Measurements from ENCODE around the gene SSH2. TPM values are rescaled to one million over a fixed set of nuclear protein-coding genes. Genes with fewer than 3 reads are reported as not detected.

Gene SSH2
- total and polyA plus RNA-seq, 2 of the 13 experiments (the other 11 are each of a cell fraction or from before 2014, with no cell fraction given), result 6.0 to 6.4 TPM

DNA sequence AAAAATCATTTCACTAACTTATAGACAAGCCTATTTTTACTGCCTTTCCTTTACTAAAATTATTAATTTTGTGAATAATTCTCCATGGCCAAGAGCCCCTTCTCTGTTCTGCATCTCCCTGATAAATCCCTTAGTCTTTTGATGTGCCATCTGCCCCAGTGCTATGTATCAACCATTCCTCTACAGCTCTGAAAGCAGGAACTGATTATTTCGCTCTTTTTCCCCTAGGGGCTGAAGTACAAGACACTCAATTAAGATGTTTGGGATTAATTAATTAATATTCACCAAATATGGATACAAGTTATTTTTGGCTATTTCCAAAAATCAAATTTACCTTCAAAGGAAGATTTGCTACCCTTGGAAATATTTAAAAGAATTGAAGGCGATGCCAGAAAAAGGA lies 26.6 kb downstream of the SSH2 start:
- DNase-seq (ENCODE audit: low spot score) (no peak), FAIRE-seq (no peak), ATAC-seq (no peak)
- Histone ChIP-seq H3K4me3 (replicated peaks in 1 of 3; ENCODE audit: insufficient read depth in 1 of 3, low read depth in 2 of 3, low read length in 3 of 3) (no peak overlapping the region), H3K79me2 (ENCODE audit: insufficient read depth, low read length) (peaks cover 3% of the 10 kb centered on the region), H3K27me3 (ENCODE audit: control insufficient read depth in 1 of 2, insufficient read depth in 2 of 2, low read length in 2 of 2) (no peaks in the 10 kb centered on the region), H3K9ac (ENCODE audit: insufficient read depth, low read depth, low read length) (no peak overlapping the region), H3K36me3 (replicated peaks in 1 of 2; ENCODE audit: control insufficient read depth in 1 of 2, insufficient read depth in 2 of 2, low read length in 2 of 2) (no peaks in the 10 kb centered on the region), H4K20me1 (ENCODE audit: insufficient read depth, low read length) (no peaks in the 10 kb centered on the region; the same call in 1 of the 2 replicates), H3K9me3 (ENCODE audit: low read length) (no peaks in the 10 kb centered on the region), H3K4me1 (ENCODE audit: insufficient read depth, low read length) (no peaks in the 10 kb centered on the region), H3K4me2 (ENCODE audit: low read depth, low read length) (no peak overlapping the region), H2AFZ (ENCODE audit: low read length) (no peak overlapping the region), H3K27ac (ENCODE audit: extremely low read length, insufficient read depth, low read length) (no peak overlapping the region)
- ChIA-PET POLR2A (no interaction called here), CTCF (ENCODE audit: low intra/inter-chr PET ratio, low total read pairs) (no interaction called here)
- WGBS (ENCODE audit: low lambda C conversion rate), result 96% methylated on average over 2 of the region's 2 CpGs
- intact Hi-C loops (cut with micrococcal nuclease; ENCODE audit: unreplicated experiment), result no loop called here
- in situ Hi-C loops (cut with HindIII; ENCODE audit: extremely low pct_ligation_motif_present, low pct_unique_long_range_greater_than_20kb), result no loop called here
- BruUV-seq (replicated peaks), result no TSS peak
- no peak for TF ChIP-seq RXRB (CRISPR knock-in tag; IDR thresholded peaks at IDR 0.05; ENCODE audit: borderline replicate concordance)
- TF ChIP-seq CCAR2 (optimal IDR thresholded peaks at IDR 0.05; ENCODE audit: low read depth, low read length), result no peak
- no peak for TF ChIP-seq NFKBIZ (CRISPR knock-in tag; IDR thresholded peaks at IDR 0.05)
- TF ChIP-seq ZNF282 (IDR thresholded peaks at IDR 0.05; ENCODE audit: partially characterized antibody), result no peak
- TF ChIP-seq RFXAP (CRISPR knock-in tag; IDR thresholded peaks at IDR 0.05; ENCODE audit: borderline replicate concordance), result no peak
- no peak for TF ChIP-seq SMAD9 (CRISPR knock-in tag; IDR thresholded peaks at IDR 0.05)
- TF ChIP-seq, protein P1, sequence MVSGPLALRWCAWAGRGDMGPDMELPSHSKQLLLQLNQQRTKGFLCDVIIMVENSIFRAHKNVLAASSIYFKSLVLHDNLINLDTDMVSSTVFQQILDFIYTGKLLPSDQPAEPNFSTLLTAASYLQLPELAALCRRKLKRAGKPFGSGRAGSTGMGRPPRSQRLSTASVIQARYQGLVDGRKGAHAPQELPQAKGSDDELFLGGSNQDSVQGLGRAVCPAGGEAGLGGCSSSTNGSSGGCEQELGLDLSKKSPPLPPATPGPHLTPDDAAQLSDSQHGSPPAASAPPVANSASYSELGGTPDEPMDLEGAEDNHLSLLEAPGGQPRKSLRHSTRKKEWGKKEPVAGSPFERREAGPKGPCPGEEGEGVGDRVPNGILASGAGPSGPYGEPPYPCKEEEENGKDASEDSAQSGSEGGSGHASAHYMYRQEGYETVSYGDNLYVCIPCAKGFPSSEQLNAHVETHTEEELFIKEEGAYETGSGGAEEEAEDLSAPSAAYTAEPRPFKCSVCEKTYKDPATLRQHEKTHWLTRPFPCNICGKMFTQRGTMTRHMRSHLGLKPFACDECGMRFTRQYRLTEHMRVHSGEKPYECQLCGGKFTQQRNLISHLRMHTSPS (CRISPR knock-in tag; IDR thresholded peaks at IDR 0.05; ENCODE audit: low read depth), result no peak
- TF ChIP-seq, protein P2, sequence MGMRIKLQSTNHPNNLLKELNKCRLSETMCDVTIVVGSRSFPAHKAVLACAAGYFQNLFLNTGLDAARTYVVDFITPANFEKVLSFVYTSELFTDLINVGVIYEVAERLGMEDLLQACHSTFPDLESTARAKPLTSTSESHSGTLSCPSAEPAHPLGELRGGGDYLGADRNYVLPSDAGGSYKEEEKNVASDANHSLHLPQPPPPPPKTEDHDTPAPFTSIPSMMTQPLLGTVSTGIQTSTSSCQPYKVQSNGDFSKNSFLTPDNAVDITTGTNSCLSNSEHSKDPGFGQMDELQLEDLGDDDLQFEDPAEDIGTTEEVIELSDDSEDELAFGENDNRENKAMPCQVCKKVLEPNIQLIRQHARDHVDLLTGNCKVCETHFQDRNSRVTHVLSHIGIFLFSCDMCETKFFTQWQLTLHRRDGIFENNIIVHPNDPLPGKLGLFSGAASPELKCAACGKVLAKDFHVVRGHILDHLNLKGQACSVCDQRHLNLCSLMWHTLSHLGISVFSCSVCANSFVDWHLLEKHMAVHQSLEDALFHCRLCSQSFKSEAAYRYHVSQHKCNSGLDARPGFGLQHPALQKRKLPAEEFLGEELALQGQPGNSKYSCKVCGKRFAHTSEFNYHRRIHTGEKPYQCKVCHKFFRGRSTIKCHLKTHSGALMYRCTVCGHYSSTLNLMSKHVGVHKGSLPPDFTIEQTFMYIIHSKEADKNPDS (CRISPR knock-in tag; IDR thresholded peaks at IDR 0.05), result no peak
- no peak for TF ChIP-seq TBL1XR1 (IDR thresholded peaks at IDR 0.05; ENCODE audit: borderline replicate concordance, low read length, partially characterized antibody)
- no peak for TF ChIP-seq ZNF34 (CRISPR knock-in tag; IDR thresholded peaks at IDR 0.05; ENCODE audit: borderline replicate concordance)
- TF ChIP-seq SRY (CRISPR knock-in tag; IDR thresholded peaks at IDR 0.05), result no peak
- TF ChIP-seq ZNF557 (CRISPR knock-in tag; IDR thresholded peaks at IDR 0.05), result no peak
- no peak for TF ChIP-seq ZNF619 (CRISPR knock-in tag; IDR thresholded peaks at IDR 0.05)
- no peak for TF ChIP-seq ESRRA (CRISPR knock-in tag; IDR thresholded peaks at IDR 0.05; ENCODE audit: low read depth)
- TF ChIP-seq, protein P3, sequence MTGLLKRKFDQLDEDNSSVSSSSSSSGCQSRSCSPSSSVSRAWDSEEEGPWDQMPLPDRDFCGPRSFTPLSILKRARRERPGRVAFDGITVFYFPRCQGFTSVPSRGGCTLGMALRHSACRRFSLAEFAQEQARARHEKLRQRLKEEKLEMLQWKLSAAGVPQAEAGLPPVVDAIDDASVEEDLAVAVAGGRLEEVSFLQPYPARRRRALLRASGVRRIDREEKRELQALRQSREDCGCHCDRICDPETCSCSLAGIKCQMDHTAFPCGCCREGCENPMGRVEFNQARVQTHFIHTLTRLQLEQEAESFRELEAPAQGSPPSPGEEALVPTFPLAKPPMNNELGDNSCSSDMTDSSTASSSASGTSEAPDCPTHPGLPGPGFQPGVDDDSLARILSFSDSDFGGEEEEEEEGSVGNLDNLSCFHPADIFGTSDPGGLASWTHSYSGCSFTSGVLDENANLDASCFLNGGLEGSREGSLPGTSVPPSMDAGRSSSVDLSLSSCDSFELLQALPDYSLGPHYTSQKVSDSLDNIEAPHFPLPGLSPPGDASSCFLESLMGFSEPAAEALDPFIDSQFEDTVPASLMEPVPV (CRISPR knock-in tag; IDR thresholded peaks at IDR 0.05), result no peak
- TF ChIP-seq GZF1 (CRISPR knock-in tag; IDR thresholded peaks at IDR 0.05), result no peak
- no peak for TF ChIP-seq ZNF101 (CRISPR knock-in tag; IDR thresholded peaks at IDR 0.05; ENCODE audit: borderline replicate concordance, low read depth)
- TF ChIP-seq, protein P4, sequence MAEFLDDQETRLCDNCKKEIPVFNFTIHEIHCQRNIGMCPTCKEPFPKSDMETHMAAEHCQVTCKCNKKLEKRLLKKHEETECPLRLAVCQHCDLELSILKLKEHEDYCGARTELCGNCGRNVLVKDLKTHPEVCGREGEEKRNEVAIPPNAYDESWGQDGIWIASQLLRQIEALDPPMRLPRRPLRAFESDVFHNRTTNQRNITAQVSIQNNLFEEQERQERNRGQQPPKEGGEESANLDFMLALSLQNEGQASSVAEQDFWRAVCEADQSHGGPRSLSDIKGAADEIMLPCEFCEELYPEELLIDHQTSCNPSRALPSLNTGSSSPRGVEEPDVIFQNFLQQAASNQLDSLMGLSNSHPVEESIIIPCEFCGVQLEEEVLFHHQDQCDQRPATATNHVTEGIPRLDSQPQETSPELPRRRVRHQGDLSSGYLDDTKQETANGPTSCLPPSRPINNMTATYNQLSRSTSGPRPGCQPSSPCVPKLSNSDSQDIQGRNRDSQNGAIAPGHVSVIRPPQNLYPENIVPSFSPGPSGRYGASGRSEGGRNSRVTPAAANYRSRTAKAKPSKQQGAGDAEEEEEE (CRISPR knock-in tag; IDR thresholded peaks at IDR 0.05; ENCODE audit: borderline replicate concordance), result no peak

Measured in HepG2 (cell line).